ENCODE measurements around the gene TRANK1.
A peak's percentile ranks its signal among the peaks of the same experiment; 100 is the strongest.
"Not testable (repeated sequence)": the region's sequence is repeated elsewhere in the genome, so short reads cannot be mapped to it uniquely, and the experiment has no call there.

Gene TRANK1

DNA sequence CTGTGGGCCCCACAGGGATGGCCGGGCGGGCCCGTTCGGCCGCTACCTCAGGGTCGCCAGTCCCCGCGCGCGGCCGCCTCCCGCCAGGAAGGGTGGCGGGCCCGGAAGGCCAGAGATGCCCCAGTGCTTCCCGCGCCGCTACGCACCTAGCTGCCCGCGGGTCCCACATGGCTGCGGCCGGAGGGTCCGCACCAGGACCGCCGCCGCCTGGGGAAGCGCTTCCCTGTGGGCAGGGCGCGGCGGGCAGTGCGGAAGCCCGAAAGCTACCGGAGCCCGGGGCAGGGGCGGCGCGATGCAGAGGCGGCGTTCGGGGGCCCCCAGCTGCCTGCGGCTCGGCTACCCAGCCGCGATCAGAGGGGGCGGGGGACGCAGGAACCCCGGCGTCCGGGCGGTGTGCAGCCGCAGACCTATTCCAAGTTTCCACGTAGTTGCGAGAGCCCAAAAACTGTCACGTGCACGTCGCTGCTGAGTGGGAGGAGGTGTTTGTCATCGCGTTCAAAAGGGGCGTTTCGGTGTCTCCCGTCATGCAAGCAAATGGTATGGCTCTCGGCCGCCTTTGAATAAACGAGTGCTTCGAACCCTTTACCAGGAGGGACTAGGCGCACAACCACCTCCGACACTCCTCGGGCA lies at the start of gene TRANK1:
TRANK1 (minus strand) TSS at position 414 of the 630 bp plus-strand sequence; CDS start at position 169, 245 bp downstream.
- DNase-seq, result no peak

DNA sequence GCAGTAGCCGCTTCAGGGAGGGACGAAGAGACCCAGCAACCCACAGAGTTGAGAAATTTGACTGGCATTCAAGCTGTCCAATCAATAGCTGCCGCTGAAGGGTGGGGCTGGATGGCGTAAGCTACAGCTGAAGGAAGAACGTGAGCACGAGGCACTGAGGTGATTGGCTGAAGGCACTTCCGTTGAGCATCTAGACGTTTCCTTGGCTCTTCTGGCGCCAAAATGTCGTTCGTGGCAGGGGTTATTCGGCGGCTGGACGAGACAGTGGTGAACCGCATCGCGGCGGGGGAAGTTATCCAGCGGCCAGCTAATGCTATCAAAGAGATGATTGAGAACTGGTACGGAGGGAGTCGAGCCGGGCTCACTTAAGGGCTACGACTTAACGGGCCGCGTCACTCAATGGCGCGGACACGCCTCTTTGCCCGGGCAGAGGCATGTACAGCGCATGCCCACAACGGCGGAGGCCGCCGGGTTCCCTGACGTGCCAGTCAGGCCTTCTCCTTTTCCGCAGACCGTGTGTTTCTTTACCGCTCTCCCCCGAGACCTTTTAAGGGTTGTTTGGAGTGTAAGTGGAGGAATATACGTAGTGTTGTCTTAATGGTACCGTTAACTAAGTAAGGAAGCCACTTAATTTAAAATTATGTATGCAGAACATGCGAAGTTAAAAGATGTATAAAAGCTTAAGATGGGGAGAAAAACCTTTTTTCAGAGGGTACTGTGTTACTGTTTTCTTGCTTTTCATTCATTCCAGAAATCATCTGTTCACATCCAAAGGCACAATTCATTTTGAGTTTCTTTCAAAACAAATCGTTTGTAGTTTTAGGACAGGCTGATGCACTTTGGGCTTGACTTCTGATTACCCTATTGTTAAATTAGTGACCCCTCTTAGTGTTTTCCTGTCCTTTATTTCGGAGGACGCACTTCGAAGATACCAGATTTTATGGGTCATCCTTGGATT lies 48.8 kb upstream of the TRANK1 start, which contains the start of gene MLH1:
MLH1 (plus strand) TSS at position 193 of the 958 bp plus-strand sequence; CDS start at position 223, 30 bp downstream.
- no peak for DNase-seq

DNA sequence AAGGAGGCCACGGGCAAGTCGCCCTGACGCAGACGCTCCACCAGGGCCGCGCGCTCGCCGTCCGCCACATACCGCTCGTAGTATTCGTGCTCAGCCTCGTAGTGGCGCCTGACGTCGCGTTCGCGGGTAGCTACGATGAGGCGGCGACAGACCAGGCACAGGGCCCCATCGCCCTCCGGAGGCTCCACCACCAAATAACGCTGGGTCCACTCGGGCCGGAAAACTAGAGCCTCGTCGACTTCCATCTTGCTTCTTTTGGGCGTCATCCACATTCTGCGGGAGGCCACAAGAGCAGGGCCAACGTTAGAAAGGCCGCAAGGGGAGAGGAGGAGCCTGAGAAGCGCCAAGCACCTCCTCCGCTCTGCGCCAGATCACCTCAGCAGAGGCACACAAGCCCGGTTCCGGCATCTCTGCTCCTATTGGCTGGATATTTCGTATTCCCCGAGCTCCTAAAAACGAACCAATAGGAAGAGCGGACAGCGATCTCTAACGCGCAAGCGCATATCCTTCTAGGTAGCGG lies 48.0 kb upstream of the TRANK1 start, which contains the start of gene EPM2AIP1:
EPM2AIP1 (minus strand) TSS at position 326 of the 520 bp plus-strand sequence; CDS start at position 272, 54 bp downstream.
- DNase-seq, result no peak

DNA sequence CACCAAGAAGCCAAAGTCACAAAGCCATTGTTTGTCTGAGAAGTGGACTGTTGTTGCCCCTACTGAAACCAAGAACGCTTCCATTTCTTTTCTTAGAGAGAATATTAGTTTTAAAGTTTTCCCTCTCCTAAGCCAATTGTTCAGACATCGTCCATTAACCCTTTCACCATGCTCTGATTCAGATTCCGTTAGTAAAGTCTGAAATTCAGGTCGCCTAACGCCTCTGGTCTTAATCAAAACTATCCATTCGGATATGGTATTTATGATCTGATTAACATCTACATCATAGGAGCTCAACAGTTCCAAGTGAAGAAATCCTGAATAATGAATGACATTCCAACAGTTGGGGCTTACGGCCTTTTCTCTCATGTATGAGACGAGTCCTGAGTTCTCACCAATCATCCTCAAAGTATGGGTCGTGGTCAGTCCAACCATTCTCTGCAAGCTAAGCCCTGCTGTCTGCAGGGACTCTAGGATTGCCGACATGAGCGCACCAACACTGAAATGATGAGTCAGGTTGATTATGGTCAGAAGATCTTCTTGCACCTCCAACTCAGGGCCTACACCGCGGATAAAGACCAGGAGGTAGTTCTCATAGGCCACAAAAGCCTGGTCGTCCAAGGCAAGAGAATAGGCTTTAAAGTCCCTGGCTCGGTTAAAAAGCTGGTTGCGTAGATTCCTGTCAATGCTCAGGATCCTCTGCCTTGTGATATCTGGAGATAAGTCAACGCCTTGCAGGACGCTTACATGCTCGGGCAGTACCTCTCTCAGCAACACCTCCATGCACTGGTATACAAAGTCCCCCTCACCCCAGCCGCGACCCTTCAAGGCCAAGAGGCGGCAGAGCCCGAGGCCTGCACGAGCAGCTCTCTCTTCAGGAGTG lies 47.3 kb upstream of the TRANK1 start:
- no peak for DNase-seq

DNA sequence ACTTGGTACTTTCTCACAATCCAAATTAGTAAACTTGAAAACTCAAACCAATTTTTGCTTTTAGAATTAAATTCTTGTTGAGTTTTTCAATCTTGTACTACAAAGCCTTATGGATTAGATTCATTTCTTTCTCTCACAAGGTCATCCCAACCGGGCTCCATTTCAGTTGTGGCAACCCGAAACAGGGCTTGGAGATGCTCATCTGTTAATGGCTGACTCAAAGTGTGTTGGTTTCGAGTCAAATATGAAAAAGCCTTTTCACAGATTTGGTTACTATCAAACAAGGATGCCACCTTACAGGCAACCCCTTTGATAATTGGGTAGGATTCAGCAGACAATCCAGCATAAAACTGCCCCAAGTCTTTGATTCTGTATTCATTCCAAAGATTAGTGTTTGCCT lies 46.3 kb upstream of the TRANK1 start:
- DNase-seq, result no peak

DNA sequence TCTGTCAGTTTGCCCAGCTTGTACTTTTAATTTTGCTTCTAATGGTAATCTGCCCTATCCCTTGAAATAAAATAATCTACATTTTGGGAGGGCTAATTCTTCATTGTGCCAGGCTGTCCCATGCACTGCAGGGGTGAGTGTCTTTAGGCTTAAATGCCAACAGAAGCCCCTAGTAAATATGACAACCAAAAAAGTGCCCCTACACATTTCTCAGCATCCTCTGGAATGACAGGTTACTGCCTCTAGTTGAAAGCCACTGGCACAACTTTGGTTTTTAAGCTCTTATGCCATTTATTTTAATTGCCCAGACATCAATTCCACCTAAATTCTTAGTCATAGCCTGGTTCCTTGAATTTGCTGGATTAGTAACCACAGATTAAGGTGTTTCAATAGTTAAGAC lies 44.7 kb upstream of the TRANK1 start:
- DNase-seq, result no peak

DNA sequence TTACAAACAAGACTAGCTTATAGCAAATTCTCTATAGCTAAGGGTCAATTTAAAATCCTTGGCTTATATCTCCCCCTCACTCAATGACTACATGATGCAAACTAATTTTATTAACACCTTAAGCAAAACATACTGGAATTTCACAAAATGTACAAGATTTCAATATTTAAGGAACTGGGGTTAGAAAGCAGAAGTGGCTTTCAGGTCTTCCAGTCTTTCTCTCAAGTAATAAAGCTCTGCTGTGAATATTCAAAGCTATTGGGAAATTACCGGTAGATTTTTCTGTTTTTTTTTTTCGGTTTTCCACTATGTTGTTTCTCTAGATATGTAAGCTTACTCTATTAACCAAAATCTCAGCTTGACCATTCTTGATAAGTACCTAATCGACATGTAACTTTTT lies 44.2 kb upstream of the TRANK1 start:
- no peak for DNase-seq

DNA sequence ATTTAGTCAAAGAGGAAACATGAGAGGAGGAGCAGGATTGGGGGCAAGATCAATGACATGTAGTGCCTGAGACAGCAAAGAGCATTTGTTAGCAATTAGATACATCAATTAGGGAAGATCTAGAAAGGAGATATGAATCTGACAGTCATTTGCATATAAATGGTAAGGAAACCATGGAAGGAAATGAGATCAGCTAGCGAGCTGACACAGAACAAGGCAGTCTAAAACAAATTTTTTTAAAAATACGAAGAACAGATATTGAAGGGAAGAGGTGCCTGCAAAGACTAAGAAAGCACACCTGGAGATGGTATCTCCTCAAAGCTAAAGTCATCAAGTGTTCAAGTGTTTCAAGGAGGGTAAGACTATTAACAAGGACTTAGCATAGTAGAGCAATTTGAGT lies 43.5 kb upstream of the TRANK1 start:
- no peak for DNase-seq

DNA sequence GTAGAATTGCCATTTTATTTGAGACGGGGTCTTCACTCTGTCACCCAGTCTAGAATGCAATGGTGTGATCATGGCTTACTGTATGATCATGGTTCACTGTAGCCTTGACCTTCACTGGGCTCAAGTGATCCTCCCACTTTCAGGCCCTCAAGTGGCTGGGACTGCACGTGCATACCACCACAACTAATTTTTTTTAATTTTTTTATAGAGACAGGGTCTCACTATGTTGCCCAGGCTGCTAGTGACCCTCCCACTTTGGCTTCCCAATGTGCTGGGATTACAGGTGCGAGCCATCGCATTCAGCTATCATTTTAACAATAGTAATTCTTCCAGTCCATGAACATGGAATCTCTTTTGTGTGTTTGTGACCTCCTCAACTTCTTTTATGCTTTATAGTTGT lies 36.2 kb upstream of the TRANK1 start:
- no peak for DNase-seq

DNA sequence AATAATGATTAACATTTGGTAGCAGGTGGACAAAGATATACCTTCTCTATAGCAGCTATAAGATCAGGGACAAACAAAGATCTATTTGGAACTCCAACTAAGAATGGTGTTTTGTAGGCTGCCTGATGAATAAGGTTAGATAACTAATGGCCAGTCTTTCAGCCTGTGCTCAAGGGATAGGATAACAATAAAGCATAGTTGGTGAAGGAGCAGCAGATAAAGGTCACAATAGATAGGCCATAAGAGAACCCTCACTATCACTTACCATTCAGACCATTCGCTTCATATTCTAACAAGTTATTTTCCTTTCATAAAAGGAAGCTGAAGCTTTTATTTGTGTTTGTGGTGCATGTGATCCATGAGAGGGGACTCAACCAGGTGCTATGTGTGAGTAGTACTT lies 28.3 kb upstream of the TRANK1 start:
- no peak for DNase-seq

DNA sequence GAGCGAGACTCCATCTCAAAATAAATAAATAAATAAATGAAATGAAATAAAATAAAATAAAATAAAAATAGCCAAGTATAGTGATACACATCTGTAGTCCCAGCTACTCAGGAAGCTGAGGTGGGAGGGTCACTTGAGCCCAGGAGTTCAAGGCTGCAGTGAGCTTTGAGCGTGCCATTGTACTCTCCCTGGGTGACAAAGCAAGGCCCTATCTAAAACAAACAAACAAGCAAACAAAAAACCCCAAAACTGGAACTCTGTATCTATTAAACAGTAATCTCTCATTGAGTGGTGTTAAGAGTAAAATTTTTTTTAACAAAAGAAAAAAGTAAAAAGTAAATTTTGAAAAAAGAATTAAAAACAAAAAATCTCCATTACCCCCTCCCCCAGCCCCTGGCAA lies 27.3 kb upstream of the TRANK1 start:
- DNase-seq, result no peak

DNA sequence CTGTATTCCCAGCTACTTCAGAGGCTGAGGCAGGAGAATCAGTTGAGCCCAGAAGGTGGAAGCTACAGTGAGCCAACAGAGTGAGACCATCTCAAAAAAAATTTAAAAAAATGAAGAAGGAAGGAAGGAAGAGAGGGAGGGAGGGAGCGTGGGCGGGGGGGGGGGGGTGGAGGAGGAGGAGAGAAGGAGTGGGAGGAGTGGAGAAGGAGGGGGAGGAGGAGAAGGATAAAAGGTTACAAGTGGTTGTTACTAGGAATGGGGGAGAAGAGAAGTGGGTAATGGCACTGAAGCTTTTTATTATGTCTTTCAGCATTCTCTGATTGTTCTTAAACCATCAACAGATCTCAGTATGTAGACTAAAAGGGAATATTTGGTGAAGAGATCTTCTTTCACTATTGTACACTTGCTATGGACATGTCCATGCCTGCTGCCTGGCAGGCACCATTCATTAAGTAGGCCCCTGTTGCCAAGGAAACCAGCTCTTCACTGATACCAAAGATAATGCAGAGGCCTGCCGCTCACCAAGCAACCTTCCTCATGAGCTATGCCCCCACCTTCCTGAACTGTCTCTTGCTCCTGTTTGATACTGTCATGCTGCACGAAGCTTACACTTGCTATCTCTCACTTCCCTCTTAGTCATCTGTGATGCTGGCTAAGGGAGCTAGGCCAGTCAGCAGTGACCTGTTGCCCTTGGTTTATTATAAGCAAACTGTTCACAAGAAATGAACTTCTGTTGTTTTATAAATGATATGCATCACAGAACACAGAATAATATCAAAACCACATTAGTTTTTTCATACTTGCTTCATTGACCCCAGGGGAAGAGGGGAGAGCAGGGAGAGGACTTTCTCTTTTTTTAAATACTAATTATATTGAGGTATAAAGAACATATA lies 24.9 kb upstream of the TRANK1 start:
- peak; percentile 77 for DNase-seq

DNA sequence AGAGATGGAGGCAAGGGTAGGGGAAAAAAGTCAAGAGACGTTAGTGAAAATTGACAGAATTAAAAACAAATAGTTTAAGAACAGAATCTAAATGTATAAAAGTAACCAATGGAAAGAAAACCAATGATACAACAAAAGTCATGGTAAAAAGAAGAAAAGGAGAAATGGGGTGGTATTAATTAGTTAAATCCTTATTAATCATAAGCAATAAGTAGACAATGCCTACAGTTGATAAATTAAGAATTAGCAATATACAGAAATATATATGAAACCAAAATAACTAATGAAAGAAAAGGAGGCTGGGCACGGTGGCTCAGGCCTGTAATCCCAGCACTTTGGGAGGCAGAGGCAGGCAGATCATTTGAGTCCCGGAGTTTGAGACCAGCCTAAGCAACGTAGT lies 24.2 kb upstream of the TRANK1 start:
- DNase-seq, result no peak

DNA sequence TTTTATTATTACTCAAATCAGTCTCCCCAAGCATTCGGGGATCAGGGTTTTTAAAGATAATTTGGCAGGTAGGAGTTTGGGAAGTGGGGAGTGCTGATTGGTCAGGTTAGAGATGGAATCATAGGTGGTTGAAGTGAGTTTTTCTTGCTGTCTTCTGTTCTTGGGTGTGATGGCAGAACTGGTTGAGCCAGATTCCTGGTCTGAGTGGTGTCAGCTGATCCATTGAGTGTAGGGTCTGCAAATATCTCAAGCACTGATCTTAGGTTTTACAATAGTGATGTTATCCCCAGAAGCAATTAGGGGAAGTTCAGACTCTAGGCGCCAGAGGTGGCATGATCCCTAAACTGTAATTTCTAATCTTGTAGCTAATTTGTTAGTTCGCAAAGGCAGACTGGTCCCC lies 20.6 kb upstream of the TRANK1 start:
- no peak for DNase-seq

DNA sequence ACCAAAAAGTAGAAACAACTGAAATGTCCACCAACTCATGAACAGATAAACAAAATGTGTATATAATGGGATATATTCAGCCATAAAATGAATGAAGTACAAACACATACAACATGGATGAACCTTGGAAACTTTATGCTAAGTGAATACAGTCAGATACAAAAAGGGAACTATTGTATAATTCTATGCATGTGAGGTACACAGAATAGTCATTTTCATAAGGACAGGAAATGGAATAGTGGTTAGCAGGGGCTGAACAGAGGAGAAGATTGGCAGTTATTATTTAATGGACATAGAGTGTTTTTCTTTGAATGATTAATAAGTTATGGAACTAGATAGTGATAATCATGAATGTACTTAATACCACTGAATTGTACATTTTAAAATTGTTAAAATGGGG lies 20.0 kb upstream of the TRANK1 start:
- DNase-seq, result no peak

DNA sequence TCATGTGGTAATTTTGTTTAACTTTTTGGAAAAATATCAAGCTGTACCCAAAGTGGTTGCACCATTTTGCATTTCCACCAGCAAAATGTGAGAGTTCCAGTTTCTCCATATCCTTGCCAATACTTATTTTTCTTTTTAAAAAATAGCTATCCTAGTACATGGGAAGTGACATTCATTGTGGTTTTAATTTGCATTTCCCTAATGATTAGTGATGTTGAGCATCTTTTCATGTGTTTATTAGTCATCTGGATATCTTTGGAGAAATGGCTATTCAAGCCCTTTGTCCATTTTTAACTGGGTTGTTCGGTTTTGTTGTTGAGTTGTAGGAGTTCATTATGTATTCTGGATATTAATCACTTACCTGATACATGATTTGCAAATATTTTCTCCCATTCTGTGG lies 19.5 kb upstream of the TRANK1 start:
- no peak for DNase-seq

DNA sequence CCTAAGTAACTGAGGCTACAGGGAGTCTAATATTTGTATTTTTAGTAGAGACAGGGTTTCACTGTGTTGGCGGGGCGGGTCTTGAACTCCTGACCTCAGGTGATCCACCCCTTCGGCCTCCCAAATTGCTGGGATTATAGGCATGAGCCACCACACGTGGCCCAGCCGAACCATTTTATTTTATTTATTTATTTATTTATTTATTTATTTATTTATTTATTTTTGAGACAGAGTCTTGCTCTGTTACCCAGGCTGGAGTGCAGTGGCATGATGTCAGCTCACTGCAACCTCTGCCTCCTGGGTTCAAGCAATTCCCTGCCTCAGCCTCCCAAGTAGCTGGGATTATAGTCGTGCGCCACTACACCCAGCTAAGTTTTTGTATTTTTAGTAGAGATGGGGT lies 18.2 kb upstream of the TRANK1 start:
- not testable (repeated sequence) for DNase-seq

DNA sequence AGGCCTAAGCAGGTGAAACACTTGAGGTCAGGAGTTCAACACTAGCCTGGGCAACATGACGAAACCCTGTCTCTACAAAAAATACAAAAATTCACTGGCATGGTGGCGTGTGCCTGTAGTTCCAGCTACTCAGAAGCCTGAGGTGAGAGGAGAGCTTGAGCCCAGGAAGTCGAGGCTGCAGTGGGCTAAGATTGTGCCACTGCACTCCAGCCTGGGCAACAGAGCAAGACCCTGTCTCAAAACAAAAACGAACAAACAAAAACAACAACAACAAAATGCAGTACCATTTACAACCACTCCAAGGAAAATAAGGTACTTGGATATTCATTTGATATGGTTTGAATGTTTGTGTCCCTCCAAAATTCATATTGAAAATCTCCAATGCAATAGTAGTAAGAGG lies 15.6 kb upstream of the TRANK1 start:
- DNase-seq, result no peak

DNA sequence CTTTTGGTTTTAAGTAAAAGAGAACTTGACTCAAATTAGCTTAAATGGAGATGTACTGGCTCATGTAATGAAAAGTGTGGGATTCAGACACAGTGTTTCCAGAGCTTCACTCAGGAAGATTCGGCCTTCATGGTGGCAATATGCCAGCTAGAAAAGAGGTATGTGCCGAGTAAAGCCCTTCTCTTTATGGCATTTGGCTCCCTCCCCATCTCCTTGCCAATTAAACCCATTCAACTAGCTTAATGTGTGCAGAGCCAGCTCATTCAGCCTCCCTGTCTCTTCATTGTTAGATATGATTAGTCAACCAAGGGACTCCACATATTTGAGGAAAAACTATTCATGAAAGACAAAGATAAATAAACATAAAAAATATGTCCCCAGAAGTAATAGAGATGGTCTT lies 15.0 kb upstream of the TRANK1 start:
- DNase-seq, result peak; percentile 89

DNA sequence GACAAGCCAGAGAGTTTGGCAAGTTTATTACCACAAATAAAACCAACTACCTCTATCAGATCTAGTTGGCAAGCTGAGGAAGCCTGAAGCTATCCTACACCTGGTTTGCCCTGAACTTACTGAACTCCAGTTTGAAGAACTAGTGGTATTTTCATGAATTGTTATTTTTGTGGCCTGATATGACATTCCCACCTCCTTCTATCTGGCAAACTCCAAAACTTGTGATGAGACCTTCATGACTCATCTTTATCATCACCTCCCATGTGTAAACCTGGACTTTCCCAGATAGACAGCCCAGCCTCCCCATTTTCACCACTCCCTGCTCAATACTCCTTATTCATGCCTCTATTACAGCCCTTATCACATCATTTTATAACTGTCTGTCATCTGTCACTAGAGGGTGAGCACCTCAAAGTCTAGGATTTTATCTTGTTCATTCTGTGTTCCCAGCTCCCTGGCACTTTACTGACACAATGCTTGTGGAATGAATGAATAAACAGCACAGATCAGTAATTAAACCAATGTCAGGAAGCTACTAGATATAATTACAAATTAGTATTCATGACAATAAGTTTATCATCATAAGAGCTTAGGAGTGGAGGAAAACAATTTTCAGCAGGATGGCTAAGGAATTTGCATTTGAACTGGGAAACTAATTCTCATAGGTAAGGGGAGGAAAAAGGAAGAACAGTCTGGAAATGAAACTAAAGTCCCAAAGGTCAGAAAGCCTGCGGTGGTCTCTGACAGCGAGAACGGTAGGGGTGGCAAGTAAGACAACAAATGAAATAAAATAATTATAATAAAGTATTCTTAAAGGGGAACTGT lies 13.2 kb upstream of the TRANK1 start:
- no peak for DNase-seq

DNA sequence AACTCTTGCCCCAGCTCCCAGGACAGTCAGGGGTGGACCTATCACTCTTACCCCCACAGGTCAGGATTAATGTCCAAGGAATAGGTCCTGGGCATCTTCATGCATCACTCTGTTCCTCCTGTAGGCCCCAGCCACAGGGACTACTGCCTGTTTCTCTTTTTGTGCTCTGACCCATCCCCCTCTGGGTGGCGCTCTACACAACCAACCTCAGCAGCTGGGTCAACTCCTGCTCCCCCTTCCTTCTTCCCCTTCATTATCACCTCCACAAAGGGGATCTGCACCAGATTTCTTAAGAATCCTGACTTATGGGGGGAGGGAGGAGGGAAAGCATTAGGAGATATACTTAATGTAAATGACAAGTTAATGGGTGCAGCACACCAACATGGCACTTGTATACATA lies 12.2 kb upstream of the TRANK1 start:
- no peak for DNase-seq

All from NCI-H1092 (cell line).